ENCODE data around the gene IFFO2. TPM values are rescaled to one million over a fixed set of nuclear protein-coding genes. Genes with fewer than 3 reads are reported as not detected.
A peak's percentile ranks its signal among the peaks of the same experiment; 100 is the strongest.

The IFFO2 gene
- total and polyA plus RNA-seq, 2 of the 8 experiments (the other 6 are each of a cell fraction or from before 2014, with no cell fraction given) = 6.6 to 10.4 TPM

DNA sequence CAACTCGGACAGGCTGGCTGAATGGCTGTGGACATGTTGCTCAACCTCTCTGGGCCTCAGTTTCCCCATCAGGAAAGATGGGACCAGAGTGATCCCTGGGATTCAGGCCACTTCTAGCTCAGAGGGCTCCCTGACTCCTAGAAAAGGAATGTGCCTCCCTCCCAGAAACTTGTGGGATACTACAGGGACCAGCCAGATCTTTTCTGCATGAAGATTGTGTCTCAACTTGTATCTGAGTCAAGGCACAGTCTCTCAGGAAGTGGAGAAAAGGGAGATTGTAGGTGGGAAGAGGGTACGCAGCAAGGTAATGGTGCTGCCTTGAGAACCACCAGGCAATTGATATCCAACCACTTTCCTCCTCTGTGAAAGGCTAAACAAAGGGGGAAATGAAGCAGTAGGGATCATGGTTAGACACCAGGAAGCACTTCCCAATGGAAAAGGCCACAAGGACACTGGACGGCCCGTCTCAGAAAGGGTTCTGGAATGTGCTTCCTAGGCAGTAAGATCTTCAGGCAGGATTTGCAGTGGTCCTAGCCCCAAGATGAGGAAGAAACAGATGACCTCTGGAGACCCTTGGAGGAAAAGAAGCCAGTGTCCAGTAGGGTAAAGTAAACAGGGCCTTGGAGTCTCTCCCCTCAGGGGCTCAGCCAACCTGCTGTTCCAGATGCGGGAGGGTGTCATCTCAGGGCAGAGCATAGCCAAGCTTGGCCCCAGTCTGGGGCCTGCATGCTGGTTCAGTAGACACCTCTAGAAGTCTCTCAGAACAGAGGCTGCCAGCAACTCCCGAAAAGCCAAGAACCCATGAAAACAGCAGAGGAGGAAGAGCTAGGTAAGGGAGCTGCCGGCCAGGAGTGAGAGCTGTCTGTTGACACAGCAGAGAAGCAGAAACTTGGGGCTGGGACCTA lies 16.8 kb downstream of the IFFO2 start:
- H3K79me1 ChIP-seq (ENCODE audit: low read depth, low read length) = peaks cover 5% of the 10 kb centered on the region; the same call in 1 of the 2 replicates
- no peak overlapping the region for H3K14ac ChIP-seq (ENCODE audit: insufficient read length)
- H2AK5ac ChIP-seq (ENCODE audit: low read depth, low read length) = peak overlapping the region; percentile 70; the same call in 1 of the 2 replicates
- no peak overlapping the region for H3K27ac ChIP-seq (ENCODE audit: low read depth, low read length)
- no peak for FAIRE-seq
- 0 out of 2 replicates have a peak overlapping the region, but pooled peaks have one; percentile 30 for H2BK5ac ChIP-seq (ENCODE audit: low read depth, low read length)
- H3K4me3 ChIP-seq (ENCODE audit: extremely low read depth in 1 of 4, insufficient read depth in 2 of 4, low read depth in 3 of 4, low read length in 4 of 4) = no peak overlapping the region
- no peak overlapping the region for H3K56ac ChIP-seq (replicated peaks; ENCODE audit: insufficient read length, low read depth, low read length)
- peak overlapping the region; percentile 72; the same call in 1 of the 2 replicates for H2BK15ac ChIP-seq (ENCODE audit: low read length)
- H4K20me1 ChIP-seq (replicated peaks in 1 of 2; ENCODE audit: control insufficient read depth in 1 of 2, insufficient read depth in 2 of 2, low read length in 2 of 2) = peaks cover 0 to 2% of the 10 kb centered on the region in 2 experiments
- H3K4me2 ChIP-seq (ENCODE audit: insufficient read depth in 1 of 2, low read depth in 2 of 2, low read length in 2 of 2) = no peak overlapping the region
- H2BK120ac ChIP-seq (replicated peaks; ENCODE audit: low read depth, low read length) = no peak overlapping the region
- no peak overlapping the region for H4K5ac ChIP-seq (ENCODE audit: insufficient read length, low read depth, low read length)
- no peaks in the 10 kb centered on the region; a peak in 1 of 4 replicates for H3K79me2 ChIP-seq (ENCODE audit: control insufficient read depth in 1 of 2, insufficient read depth in 2 of 2, low read length in 2 of 2)
- H3K36me3 ChIP-seq (ENCODE audit: control insufficient read depth in 2 of 4, insufficient read depth in 4 of 4, low read length in 3 of 4) = no peaks in the 10 kb centered on the region
- H3K27me3 ChIP-seq (replicated peaks in 1 of 4; ENCODE audit: control insufficient read depth in 3 of 4, extremely low read depth in 1 of 4, insufficient read depth in 3 of 4, low read length in 3 of 4) = no peaks in the 10 kb centered on the region
- peak overlapping the region; percentile 6; the same call in 1 of the 2 replicates for H4K8ac ChIP-seq (ENCODE audit: extremely low read depth, insufficient read depth, low read length)
- DNase-seq (ENCODE audit: low read depth in 1 of 2, low spot score in 2 of 2) = no peak
- no peaks in the 10 kb centered on the region for H3K9me3 ChIP-seq (ENCODE audit: insufficient read depth in 2 of 2, low read depth in 1 of 2, low read length in 1 of 2)
- H3K4me1 ChIP-seq (replicated peaks in 1 of 4; ENCODE audit: control insufficient read depth in 3 of 4, insufficient read depth in 4 of 4, low read length in 3 of 4) = peaks cover 4 to 36% (median 25%) of the 10 kb centered on the region in 4 experiments
- no peak overlapping the region for H4K91ac ChIP-seq (replicated peaks; ENCODE audit: insufficient read length, low read length)
- no peaks in the 10 kb centered on the region for H3K23me2 ChIP-seq (ENCODE audit: low read depth, low read length)
- H2AFZ ChIP-seq (ENCODE audit: low read length) = no peak overlapping the region
- H3K18ac ChIP-seq (ENCODE audit: extremely low read depth, low read length) = no peak overlapping the region
- no peak overlapping the region for H3K4ac ChIP-seq (replicated peaks; ENCODE audit: insufficient read length, low read depth, low read length)
- WGBS, 2 experiments (ENCODE audit: extremely low coverage in 1 of 2, insufficient coverage in 1 of 2, insufficient read length in 1 of 2, insufficient replicate concordance in 2 of 2, low coverage in 1 of 2, low lambda C conversion rate in 2 of 2, missing lambda C conversion rate in 1 of 2) = 75% methylated on average over 7 of the region's 7 CpGs; no CpG with 5 or more reads in 1 of the 2 experiments
- H3K9ac ChIP-seq (replicated peaks in 1 of 4; ENCODE audit: extremely low read depth in 1 of 4, low read depth in 3 of 4, low read length in 3 of 4) = no peak overlapping the region
- H2BK12ac ChIP-seq (ENCODE audit: low read depth, low read length) = peak overlapping the region; percentile 92
- ChIA-PET CTCF (ENCODE audit: partially characterized antibody) (interaction anchor here (1.2 to 12.8 kb wide), 7 partner anchors 12 to 35 kb away, joined by 3 to 105 read pairs (median 17); partner anchors contain the start of gene IFFO2), POLR2A (ENCODE audit: partially characterized antibody) (interaction anchor here (1.0 to 3.5 kb wide), 4 partner anchors 11 to 16 kb away, joined by 3 to 20 read pairs (median 4); no protein-coding TSS in a partner anchor)
- no peak overlapping the region for H2BK20ac ChIP-seq (ENCODE audit: low read length)
- no peak overlapping the region for H3K23ac ChIP-seq (ENCODE audit: insufficient read length)
- TF ChIP-seq, protein P1, sequence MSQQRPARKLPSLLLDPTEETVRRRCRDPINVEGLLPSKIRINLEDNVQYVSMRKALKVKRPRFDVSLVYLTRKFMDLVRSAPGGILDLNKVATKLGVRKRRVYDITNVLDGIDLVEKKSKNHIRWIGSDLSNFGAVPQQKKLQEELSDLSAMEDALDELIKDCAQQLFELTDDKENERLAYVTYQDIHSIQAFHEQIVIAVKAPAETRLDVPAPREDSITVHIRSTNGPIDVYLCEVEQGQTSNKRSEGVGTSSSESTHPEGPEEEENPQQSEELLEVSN (IDR thresholded peaks at IDR 0.05) = no peak
- TF ChIP-seq HDAC2 (IDR thresholded peaks at IDR 0.05; ENCODE audit: borderline replicate concordance in 1 of 2, low read depth in 2 of 2, low read length in 2 of 2) (peak in 1 of 2 experiments; percentile 71; a peak in 1 of 4 replicates), KDM5A (IDR thresholded peaks at IDR 0.05; ENCODE audit: low read length) (no peak), POLR2A (IDR thresholded peaks at IDR 0.05; ENCODE audit: control extremely low read depth in 1 of 2, low read depth in 2 of 2, low read length in 2 of 2) (no peak), EP300 (IDR thresholded peaks at IDR 0.05; ENCODE audit: borderline replicate concordance in 1 of 2, low read depth in 2 of 2, low read length in 2 of 2) (no peak), KDM1A (IDR thresholded peaks at IDR 0.05; ENCODE audit: borderline replicate concordance, low read length) (peak; percentile 91), TAF1 (IDR thresholded peaks at IDR 0.05; ENCODE audit: low read depth, low read length) (no peak), MAFK (IDR thresholded peaks at IDR 0.05; ENCODE audit: low read depth, low read length) (no peak), POU5F1 (IDR thresholded peaks at IDR 0.05; ENCODE audit: low read depth, low read length) (no peak), BACH1 (IDR thresholded peaks at IDR 0.05; ENCODE audit: low read length) (no peak), SIX5 (IDR thresholded peaks at IDR 0.05; ENCODE audit: low read depth, low read length) (no peak)
